Gastroesophageal sphincter (tissue), 3 donors: ENCODE results near the gene MZF1.

Experiments used
- EP300 ChIP-seq: sonication (generic); formaldehyde crosslinking; IDR thresholded peaks from one replicate; pipeline ENCODE4 v1.6.1; 2017; ENCODE audit warnings: antibody characterized with exemption, mild to moderate bottlenecking
- POLR2A ChIP-seq, 2 donors: fragments of 450-650 bp; IDR thresholded peaks; one replicate each; pipeline ENCODE4 v1.6.1; 2017; ENCODE audit warnings: antibody characterized with exemption in 2 of 2, mild to moderate bottlenecking in 2 of 2, moderate library complexity in 1 of 2
- TF ChIP-seq, protein P1 (sequence below), 4 experiments: fragments of 200-600 bp in 2 of 4; fragments of 450-650 bp in 2 of 4; sonication (generic) in 1 of 4; IDR thresholded peaks; one replicate each; pipeline ENCODE4 v1.5.1; 2017 to 2019; ENCODE audit warnings: antibody characterized with exemption in 4 of 4, mild to moderate bottlenecking in 2 of 4, moderate library complexity in 2 of 4

GRCh38 chr19:58560007-58560887, 12.9 kb downstream of the MZF1 start:
- TF ChIP-seq, protein P1, sequence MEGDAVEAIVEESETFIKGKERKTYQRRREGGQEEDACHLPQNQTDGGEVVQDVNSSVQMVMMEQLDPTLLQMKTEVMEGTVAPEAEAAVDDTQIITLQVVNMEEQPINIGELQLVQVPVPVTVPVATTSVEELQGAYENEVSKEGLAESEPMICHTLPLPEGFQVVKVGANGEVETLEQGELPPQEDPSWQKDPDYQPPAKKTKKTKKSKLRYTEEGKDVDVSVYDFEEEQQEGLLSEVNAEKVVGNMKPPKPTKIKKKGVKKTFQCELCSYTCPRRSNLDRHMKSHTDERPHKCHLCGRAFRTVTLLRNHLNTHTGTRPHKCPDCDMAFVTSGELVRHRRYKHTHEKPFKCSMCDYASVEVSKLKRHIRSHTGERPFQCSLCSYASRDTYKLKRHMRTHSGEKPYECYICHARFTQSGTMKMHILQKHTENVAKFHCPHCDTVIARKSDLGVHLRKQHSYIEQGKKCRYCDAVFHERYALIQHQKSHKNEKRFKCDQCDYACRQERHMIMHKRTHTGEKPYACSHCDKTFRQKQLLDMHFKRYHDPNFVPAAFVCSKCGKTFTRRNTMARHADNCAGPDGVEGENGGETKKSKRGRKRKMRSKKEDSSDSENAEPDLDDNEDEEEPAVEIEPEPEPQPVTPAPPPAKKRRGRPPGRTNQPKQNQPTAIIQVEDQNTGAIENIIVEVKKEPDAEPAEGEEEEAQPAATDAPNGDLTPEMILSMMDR (IDR thresholded peaks at IDR 0.05): no peak
- no peak for TF ChIP-seq EP300
- TF ChIP-seq POLR2A (IDR thresholded peaks at IDR 0.05): no peak
